ENCODE data around the gene TBC1D19.
"Not testable (repeated sequence)": the region's sequence is repeated elsewhere in the genome, so short reads cannot be mapped to it uniquely, and the experiment has no call there.

Gene TBC1D19

GRCh38 chr4:26682436-26682835 is 98.6 kb downstream of the TBC1D19 start:
- DNase-seq (ENCODE audit: low read depth in 2 of 2) = no peak

DNA sequence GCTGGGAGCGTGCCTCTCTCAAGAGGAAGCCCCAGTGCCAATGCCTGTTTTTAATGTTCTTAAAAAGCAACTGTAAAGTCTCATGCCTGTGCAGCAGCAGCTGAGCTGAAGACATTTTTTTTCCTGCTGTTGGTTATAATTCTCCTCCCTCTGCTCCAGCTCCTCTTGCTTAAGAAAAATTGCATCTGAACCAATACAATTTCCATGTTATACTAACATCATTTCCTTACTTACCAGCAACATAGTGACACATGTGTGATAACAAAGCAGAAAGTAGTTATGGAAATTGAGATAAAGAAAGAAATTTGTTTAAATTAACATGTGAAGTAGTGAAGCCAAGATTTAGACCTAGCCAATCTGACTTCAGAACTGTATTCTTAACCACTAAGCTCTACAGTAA is 101.4 kb downstream of the TBC1D19 start:
- DNase-seq (ENCODE audit: low read depth in 2 of 2) = no peak

GRCh38 chr4:26687728-26688127 is 103.8 kb downstream of the TBC1D19 start:
- DNase-seq (ENCODE audit: low read depth in 2 of 2) = no peak

DNA sequence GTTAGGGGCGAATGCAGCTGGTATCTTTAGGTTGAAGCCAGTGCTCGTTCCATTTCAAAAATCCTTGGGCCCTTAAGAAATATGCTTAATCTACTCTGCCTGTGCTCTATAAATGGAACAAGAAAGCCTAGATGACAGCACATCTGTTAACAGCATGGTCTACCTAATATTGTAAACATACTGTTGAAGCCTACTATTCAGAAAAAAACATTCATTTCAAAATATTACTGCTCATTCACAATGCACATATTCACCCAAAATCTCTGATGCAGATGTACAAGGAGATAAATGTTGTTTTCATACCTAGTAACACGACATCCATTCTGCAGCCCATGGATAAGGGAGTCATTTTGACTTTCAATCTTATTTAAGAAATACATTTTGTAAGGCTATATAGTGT is 106.6 kb downstream of the TBC1D19 start:
- no peak for DNase-seq (ENCODE audit: low read depth in 2 of 2)

GRCh38 chr4:26692014-26692726 is 108.3 kb downstream of the TBC1D19 start:
- DNase-seq (ENCODE audit: low read depth in 2 of 2) = no peak

GRCh38 chr4:26694131-26694530 is 110.2 kb downstream of the TBC1D19 start:
- DNase-seq (ENCODE audit: low read depth in 2 of 2) = not testable (repeated sequence)

DNA sequence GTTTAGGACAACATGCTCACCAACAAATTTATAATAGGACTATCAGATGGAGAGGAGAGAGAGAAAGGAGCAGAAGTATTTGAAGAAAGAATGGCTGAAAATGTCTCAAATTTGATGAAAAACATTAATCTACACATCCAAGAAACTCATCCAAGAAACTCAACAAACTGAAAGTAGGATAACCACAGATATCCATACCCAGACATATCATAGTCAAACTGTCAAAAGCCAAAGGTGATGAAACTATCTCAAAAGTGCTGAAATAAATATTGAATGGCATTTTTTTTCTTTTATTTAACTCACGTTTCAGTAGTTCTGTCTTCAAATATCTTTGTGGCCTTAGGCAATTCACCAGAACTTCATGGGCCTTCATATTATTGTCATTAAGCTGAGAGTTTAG is 116.2 kb downstream of the TBC1D19 start:
- no peak for DNase-seq (ENCODE audit: low read depth in 2 of 2)

GRCh38 chr4:26701095-26701494 is 117.2 kb downstream of the TBC1D19 start:
- no peak for DNase-seq (ENCODE audit: low read depth in 2 of 2)

DNA sequence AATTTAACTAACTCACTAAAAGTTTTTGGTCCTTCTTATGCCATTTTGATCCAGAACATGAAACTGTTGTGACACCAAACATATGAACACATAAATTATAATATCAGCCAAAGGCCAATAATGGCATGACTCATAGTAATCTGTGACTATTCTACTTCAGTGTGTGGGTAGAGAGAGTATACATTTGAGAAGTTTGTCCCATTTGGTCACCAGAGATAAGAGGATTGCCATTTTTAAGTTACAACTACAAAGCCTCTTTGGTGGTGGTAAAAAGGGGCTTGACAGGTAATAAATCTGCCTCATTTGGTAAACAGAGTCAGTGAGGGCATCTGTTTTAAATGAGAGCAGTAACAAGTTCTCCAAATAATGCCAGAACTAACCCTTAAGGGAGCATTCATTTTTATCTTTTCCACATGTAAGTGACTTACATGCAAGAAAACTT is 117.9 kb downstream of the TBC1D19 start:
- DNase-seq (ENCODE audit: low read depth in 2 of 2) = no peak

- no peak for DNase-seq (ENCODE audit: low read depth in 2 of 2)
These were observed 123.5 kb downstream of the TBC1D19 start for GRCh38 chr4:26707342-26707741.

GRCh38 chr4:26709246-26709645 is 125.4 kb downstream of the TBC1D19 start:
- no peak for DNase-seq (ENCODE audit: low read depth in 2 of 2)

- no peak for DNase-seq (ENCODE audit: low read depth in 2 of 2)
These were observed 129.8 kb downstream of the TBC1D19 start for GRCh38 chr4:26713563-26714151.

DNA sequence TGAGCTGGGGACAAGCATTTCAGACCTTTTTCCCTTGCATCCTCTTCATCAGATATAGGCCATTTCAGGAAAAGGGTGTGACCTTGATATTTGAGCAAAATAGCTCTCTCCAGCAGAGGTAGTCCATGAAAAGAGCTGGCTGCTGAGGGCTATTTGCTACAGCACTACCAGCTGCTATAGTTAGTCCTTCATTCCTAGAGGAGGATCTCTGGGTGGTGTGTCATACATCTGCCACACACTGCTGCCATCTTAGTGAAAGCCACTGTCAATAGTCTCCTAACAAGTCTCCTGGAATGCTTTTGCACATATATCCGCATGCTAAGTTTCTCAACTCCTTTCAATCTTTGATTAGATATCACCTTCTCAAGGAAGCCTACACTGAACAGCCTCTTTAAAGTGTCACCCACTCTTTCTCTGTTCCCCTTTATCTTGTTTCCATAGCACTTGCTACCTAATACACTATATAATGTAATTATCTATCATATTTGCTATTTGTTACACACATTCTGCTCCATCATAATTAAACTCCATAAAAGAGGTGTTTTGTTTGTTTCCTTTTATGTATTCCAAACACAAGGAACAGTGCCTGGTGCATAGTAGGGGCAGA is 131.9 kb downstream of the TBC1D19 start:
- no peak for DNase-seq (ENCODE audit: low read depth in 2 of 2)

DNA sequence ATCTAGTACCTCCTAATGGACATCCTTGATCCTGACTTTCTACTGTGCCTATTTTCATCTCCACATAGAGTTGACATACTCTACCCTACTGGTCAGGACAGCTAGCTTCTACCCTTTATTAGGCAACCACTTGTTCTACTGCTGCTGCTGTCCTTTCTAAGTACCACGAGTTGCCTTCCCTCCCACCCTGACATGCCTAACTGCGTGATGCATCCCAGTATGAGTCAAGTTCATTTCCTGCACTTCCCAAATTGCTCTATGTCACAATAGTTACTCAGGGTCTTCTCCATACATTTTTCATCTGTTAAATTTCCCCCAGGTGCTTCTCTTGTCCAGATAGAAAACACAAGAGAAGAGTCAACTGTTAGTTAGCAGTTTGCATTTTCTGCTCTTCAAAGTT is 133.4 kb downstream of the TBC1D19 start:
- no peak for DNase-seq (ENCODE audit: low read depth in 2 of 2)

DNA sequence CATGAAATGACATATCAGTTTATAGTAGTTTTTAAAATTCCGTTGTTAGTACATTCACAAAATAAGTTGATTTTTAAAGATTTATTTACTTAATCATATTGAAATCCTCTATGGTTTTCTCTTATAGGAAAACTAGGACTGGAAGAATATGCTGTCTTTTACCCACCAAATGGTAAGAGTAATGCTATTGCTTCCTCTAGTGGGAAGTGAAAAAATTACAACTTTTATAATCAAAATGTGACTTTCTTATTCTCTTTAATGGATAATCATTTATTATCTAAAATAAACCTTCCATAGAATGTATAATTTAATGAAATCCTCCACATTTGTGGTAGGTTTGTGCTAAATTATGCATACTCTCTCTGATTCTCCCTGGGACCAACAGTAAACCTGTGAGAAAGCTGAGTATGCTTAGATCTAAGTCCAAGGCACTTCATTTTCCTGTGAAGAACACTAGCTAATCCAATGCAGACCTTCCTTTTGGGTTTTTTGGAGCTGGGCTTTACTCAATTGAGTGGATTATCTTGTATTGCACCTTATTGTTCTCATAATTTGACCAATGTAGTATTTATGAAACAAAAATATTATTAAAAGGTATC is 136.2 kb downstream of the TBC1D19 start:
- no peak for DNase-seq (ENCODE audit: low read depth in 2 of 2)

DNA sequence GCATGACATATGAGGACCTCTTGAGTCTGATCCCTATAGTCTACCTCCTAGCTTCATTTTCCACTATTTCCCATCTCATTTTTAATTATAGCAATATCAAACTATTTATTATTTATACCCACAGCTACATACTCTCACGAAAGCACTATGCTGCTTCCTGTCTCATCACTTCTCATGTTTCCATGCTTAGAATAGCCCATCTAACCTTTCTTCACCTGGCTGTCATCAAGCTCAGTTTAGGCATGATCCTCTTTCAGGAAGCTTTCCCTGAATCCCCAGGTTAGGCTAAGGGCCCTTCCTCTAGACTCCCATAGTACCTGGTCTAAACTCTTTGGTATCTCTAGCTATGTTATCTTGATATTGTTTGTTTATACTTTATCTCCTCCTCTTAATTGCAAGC is 137.8 kb downstream of the TBC1D19 start:
- DNase-seq (ENCODE audit: low read depth in 2 of 2) = no peak

DNA sequence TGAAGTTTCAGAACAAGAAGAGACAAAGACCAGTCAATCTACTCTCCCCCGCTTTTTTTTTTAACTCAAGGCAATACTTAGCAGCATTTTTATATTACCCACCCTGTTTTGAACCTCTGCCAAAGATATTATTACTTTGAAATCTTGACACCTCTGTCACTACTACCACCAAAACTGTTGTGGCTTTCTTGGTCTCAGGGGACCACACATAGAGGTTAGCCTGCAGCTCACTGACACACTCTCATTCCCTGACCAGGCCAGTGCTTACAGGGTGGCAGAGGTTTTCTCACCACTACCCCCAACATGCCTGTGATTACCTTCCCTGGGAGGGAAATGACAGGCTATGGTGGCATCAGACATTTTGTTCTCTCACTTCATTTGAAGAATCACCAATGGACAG is 139.3 kb downstream of the TBC1D19 start:
- DNase-seq (ENCODE audit: low read depth in 2 of 2) = no peak

DNA sequence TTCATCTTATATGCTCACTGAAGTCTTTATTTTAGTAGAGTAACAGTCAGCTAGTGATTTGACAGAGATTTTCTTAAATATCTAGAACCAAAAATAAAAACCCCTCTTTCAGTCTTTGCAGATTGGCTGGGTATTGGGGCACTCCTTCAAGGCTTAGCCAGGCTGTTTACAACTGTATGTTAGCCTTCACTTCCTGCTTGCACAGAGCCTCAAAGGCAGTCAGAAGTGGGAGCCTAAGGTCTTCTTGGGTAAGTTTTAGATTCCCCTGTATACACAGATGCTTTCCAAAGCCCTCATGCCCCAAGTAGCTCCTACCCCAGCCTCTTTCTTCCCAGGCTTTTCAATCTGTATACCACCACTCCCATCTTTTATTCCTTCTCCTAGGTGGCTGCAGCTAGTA is 140.7 kb downstream of the TBC1D19 start:
- DNase-seq (ENCODE audit: low read depth in 2 of 2) = no peak

GRCh38 chr4:26726655-26727387 is 142.9 kb downstream of the TBC1D19 start:
- DNase-seq (ENCODE audit: low read depth in 2 of 2) = no peak

- DNase-seq (ENCODE audit: low read depth in 2 of 2) = no peak
These were observed 144.0 kb downstream of the TBC1D19 start for GRCh38 chr4:26727844-26728243.

DNA sequence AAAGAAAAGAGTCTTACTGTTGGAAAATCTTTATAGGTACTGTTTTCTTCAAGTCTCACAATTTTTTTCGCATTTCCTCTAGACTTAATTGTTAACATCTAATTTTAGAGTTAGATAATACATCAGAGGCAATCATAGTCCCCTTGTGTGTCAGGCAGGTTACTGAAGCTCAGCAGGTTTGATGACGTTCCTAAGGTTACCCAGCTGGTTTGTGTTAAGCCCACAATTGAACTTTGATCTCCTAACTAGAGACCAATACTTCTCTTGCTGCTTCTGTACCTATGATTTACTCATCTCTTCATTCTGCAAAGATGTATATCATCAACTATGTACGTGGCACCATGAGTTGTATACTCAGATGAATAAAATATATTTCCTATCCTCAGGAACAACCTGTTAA is 145.1 kb downstream of the TBC1D19 start:
- DNase-seq (ENCODE audit: low read depth in 2 of 2) = no peak

GRCh38 chr4:26729547-26729946 is 145.7 kb downstream of the TBC1D19 start:
- DNase-seq (ENCODE audit: low read depth in 2 of 2) = no peak
